WERI-Rb-1 (cell line): ENCODE results near the gene UNKL.

ENCODE experiments used
- DNase-seq: peaks from one replicate; pipeline ENCODE4 v3.0.0-alpha.2; 2020
- H3K27ac ChIP-seq: fragments of 250-450 bp; sonication (Bioruptor Pico); 2 replicates; pipeline ENCODE4 v1.5.1; 2020; ENCODE audit warnings: mild to moderate bottlenecking, moderate library complexity
- H3K27me3 ChIP-seq: fragments of 250-450 bp; sonication (Bioruptor Pico); 2 replicates; pipeline ENCODE4 v1.5.1; 2021; ENCODE audit warnings: mild to moderate bottlenecking, low read depth, moderate library complexity; ENCODE audit not compliant: insufficient read depth, severe bottlenecking
- H3K36me3 ChIP-seq: fragments of 250-450 bp; sonication (Bioruptor Pico); 2 replicates; pipeline ENCODE4 v1.5.1; 2020; ENCODE audit warnings: mild to moderate bottlenecking, moderate library complexity
- H3K4me3 ChIP-seq: 2 replicates; pipeline ENCODE4 v1.5.1; 2011; ENCODE audit warnings: low read depth, mild to moderate bottlenecking, control low read depth, low read length
- H3K9me3 ChIP-seq: fragments of 250-450 bp; sonication (Bioruptor Pico); 2 replicates; pipeline ENCODE4 v1.5.1; 2021; ENCODE audit warnings: mild to moderate bottlenecking, moderate library complexity; ENCODE audit not compliant: severe bottlenecking
- CTCF ChIP-seq: IDR thresholded peaks from 2 replicates; pipeline ENCODE4 v1.5.1; 2011; ENCODE audit warnings: low read depth, mild to moderate bottlenecking, control low read depth, inconsistent platforms, low read length

The UNKL gene

GRCh38 chr16:1326946-1327618 is 87.4 kb downstream of the UNKL start:
- H3K27ac ChIP-seq = no peak overlapping the region
- no peak for TF ChIP-seq CTCF
- peaks cover 32% of the 10 kb centered on the region for H3K36me3 ChIP-seq
- H3K27me3 ChIP-seq = peaks cover 12% of the 10 kb centered on the region
- DNase-seq = no peak
- no peak overlapping the region for H3K4me3 ChIP-seq
- peaks cover 9% of the 10 kb centered on the region for H3K9me3 ChIP-seq

DNA sequence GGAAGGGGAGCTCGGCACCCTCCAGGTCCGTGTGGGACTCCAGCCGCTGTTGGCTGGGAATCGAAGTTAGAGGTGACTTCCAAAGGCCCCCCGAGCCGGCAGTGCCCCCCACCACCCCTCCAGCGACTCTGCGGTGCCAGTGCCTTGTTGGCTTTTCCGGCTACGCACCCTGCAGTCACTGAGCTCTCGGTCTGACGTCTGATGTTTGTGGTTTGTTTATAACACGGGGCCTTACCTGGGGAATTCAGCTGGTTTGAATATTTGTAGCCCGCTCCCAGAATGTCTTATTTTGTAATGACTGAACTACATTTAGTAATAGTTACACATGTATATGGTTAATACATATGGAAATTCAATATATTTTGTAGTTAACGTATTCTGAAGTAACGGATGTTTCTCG is 88.1 kb downstream of the UNKL start:
- peaks cover 7% of the 10 kb centered on the region for H3K9me3 ChIP-seq
- no peak overlapping the region for H3K4me3 ChIP-seq
- TF ChIP-seq CTCF = no peak
- H3K27me3 ChIP-seq = peaks cover 5% of the 10 kb centered on the region
- DNase-seq = no peak
- H3K27ac ChIP-seq = no peak overlapping the region
- H3K36me3 ChIP-seq = peaks cover 36% of the 10 kb centered on the region

DNA sequence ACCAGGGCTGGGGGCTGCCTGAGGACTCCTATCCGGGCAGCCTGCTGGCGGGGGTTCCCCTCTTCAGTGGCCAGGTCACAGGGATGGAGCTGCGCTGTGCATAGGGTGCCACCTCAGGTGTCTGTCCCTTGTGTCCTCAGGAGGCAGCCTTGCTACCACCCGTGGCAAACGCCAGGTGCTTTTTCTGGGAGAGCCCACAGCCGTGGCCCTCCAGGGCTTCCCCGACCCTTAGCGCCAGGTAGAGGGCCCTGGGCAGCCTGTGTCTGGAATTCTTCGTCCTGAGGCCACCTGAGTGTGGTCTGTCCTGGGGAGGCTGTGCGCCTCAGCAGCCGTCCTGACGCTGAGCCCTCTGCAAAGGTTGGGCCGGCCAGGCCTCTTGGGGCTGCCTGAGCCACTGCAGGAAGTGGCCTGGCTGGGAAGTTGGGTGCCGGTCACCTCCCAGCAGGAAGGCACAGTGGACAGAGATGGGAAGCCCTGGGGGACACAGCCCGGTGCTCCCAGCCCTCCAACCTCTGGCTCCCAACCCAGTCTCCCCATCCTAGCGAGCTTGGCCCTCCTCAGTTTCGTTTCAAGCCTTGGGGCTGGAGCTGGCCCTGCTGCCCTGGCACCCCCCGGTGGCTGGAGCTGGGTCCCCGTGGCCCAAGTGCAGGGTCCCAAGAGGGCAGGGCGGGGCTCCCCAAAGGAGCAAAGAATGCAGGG is 88.7 kb downstream of the UNKL start:
- no peak overlapping the region for H3K27ac ChIP-seq
- TF ChIP-seq CTCF = no peak

DNA sequence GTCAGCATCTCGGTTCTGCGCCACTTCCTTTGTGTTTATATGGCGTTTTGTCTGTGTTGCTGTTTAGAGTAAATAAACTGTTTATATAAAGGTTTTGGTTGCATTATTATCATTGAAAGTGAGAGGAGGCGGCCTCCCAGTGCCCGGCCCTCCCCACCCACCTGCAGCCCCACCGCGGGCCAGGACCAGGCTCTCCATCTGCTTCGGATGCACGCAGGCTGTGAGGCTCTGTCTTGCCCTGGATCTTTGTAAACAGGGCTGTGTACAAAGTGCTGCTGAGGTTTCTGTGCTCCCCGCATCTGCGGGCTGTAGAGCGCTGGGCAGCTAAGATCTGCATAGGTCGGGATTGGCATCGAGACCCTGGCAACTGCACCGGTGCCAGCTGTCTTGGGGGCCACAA is 89.2 kb downstream of the UNKL start:
- peaks cover 47% of the 10 kb centered on the region for H3K36me3 ChIP-seq
- H3K27ac ChIP-seq = no peak overlapping the region
- H3K4me3 ChIP-seq = no peak overlapping the region
- DNase-seq = no peak
- peaks cover 4% of the 10 kb centered on the region for H3K9me3 ChIP-seq
- H3K27me3 ChIP-seq = no peaks in the 10 kb centered on the region
- no peak for TF ChIP-seq CTCF

More for the DNA sequence above, 88.7 kb downstream of the UNKL start:
- H3K36me3 ChIP-seq = peaks cover 41% of the 10 kb centered on the region
- H3K27me3 ChIP-seq = no peaks in the 10 kb centered on the region
- peaks cover 7% of the 10 kb centered on the region for H3K9me3 ChIP-seq
- no peak overlapping the region for H3K4me3 ChIP-seq
- no peak for DNase-seq

GRCh38 chr16:1324286-1324826 is 90.1 kb downstream of the UNKL start:
- no peak overlapping the region for H3K27ac ChIP-seq
- H3K27me3 ChIP-seq = no peaks in the 10 kb centered on the region
- no peak overlapping the region for H3K4me3 ChIP-seq
- TF ChIP-seq CTCF = no peak
- H3K9me3 ChIP-seq = no peaks in the 10 kb centered on the region
- H3K36me3 ChIP-seq = peaks cover 56% of the 10 kb centered on the region
- DNase-seq = no peak
